ENCODE results near the gene VPS45. TPM values are rescaled to one million over a fixed set of nuclear protein-coding genes. Genes with fewer than 3 reads are reported as not detected.

The VPS45 gene
- polyA plus RNA-seq, 1 donor (not counting 4 experiments of a cell fraction or from before 2014, with no cell fraction given) = 40.0 TPM

DNA sequence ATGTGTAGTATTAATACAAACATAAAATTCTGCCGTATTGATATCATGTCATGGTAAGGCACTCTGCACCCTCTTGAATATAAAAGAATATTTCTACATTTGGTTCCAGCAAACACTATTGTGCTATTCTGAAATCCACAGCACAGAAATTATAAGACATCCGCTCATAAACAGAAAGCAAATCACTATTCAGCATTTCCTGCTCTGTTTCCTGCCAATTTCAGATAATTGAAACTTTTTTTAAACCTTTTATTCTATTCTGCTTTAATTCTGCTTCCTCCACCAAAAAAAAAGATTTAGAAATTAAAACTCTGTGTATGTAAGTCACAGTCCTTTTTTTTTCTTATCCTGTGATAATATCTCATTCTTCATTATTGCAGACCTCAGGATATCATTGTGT lies 42.5 kb downstream of the VPS45 start:
- dilution Hi-C loops (cut with MboI; ENCODE audit: extremely low pct_ligation_motif_present, low sequenced_read_pairs) = no loop called here
- FAIRE-seq = no peak

DNA sequence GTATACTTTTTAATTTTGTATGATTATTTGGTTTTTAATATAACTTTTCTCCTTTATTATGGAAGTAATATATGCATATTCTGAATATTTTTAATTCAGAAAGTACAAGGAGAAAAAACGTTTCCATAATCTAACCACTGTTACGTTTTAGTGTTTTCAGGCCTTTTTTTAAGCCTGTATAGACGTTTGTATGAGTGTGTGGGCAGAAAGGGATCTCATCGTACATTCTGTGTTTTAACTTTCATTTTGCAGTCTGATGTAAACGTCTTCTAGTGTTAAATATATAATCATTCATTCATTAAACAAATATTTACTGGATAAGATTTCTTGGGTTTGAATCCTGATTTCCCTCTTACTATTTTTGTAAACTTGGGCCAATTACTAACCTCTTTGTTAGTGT lies 44.1 kb downstream of the VPS45 start:
- no peak overlapping the region for H3K4me2 ChIP-seq (ENCODE audit: control insufficient read depth, extremely low read depth, insufficient read depth, low read depth, low read length)
- no peaks in the 10 kb centered on the region for H3K27me3 ChIP-seq (ENCODE audit: control insufficient read depth, extremely low read depth, insufficient read depth, low read length)
- FAIRE-seq (no peak), DNase-seq (ENCODE audit: low read depth, low spot score) (no peak)
- H3K9me1 ChIP-seq (ENCODE audit: control insufficient read depth, extremely low read depth, insufficient read depth, low read length) = no peaks in the 10 kb centered on the region
- H3K27ac ChIP-seq (ENCODE audit: control insufficient read depth, insufficient read depth, low read length) = no peak overlapping the region
- H3K36me3 ChIP-seq (ENCODE audit: control insufficient read depth in 2 of 2, extremely low read depth in 1 of 2, insufficient read depth in 2 of 2, low read length in 2 of 2) = peaks cover 0 to 4% of the 10 kb centered on the region in 2 experiments
- H3K9me3 ChIP-seq (ENCODE audit: control insufficient read depth, low read depth, low read length) = no peaks in the 10 kb centered on the region
- no peaks in the 10 kb centered on the region for H3K79me2 ChIP-seq (ENCODE audit: control insufficient read depth, insufficient read depth, low read length)
- dilution Hi-C loops (cut with MboI; ENCODE audit: extremely low pct_ligation_motif_present, low sequenced_read_pairs) = no loop called here
- no peak overlapping the region for H3K4me3 ChIP-seq (ENCODE audit: control insufficient read depth in 2 of 3, extremely low read depth in 1 of 3, insufficient read depth in 2 of 3, low read depth in 1 of 3, low read length in 3 of 3)
- TF ChIP-seq EZH2 (IDR thresholded peaks at IDR 0.05; ENCODE audit: low read length) = no peak
- TF ChIP-seq, protein P1, sequence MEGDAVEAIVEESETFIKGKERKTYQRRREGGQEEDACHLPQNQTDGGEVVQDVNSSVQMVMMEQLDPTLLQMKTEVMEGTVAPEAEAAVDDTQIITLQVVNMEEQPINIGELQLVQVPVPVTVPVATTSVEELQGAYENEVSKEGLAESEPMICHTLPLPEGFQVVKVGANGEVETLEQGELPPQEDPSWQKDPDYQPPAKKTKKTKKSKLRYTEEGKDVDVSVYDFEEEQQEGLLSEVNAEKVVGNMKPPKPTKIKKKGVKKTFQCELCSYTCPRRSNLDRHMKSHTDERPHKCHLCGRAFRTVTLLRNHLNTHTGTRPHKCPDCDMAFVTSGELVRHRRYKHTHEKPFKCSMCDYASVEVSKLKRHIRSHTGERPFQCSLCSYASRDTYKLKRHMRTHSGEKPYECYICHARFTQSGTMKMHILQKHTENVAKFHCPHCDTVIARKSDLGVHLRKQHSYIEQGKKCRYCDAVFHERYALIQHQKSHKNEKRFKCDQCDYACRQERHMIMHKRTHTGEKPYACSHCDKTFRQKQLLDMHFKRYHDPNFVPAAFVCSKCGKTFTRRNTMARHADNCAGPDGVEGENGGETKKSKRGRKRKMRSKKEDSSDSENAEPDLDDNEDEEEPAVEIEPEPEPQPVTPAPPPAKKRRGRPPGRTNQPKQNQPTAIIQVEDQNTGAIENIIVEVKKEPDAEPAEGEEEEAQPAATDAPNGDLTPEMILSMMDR (optimal IDR thresholded peaks at IDR 0.05 in 1 of 3, IDR thresholded peaks at IDR 0.05 in 1 of 3, conservative IDR thresholded peaks at IDR 0.05 in 1 of 3; ENCODE audit: extremely low read depth in 1 of 3, insufficient read depth in 2 of 3, low read length in 3 of 3) = no peak
- no peaks in the 10 kb centered on the region for H4K20me1 ChIP-seq (ENCODE audit: control insufficient read depth, extremely low read depth, insufficient read depth, low read length)
- H3K9ac ChIP-seq (ENCODE audit: control insufficient read depth, extremely low read depth, insufficient read depth, low read length) = no peak overlapping the region
- H3K4me1 ChIP-seq (ENCODE audit: control insufficient read depth, extremely low read depth, insufficient read depth, low read length) = no peaks in the 10 kb centered on the region
- H2AFZ ChIP-seq (ENCODE audit: control insufficient read depth, low read length) = no peak overlapping the region

More for the DNA sequence above, 42.5 kb downstream of the VPS45 start:
- Histone ChIP-seq H3K79me2 (ENCODE audit: control insufficient read depth, insufficient read depth, low read length) (no peaks in the 10 kb centered on the region), H3K4me2 (ENCODE audit: control insufficient read depth, extremely low read depth, insufficient read depth, low read depth, low read length) (no peak overlapping the region), H3K27ac (ENCODE audit: control insufficient read depth, insufficient read depth, low read length) (no peak overlapping the region), H2AFZ (ENCODE audit: control insufficient read depth, low read length) (no peak overlapping the region), H4K20me1 (ENCODE audit: control insufficient read depth, extremely low read depth, insufficient read depth, low read length) (no peaks in the 10 kb centered on the region), H3K9me3 (ENCODE audit: control insufficient read depth, low read depth, low read length) (no peaks in the 10 kb centered on the region), H3K4me1 (ENCODE audit: control insufficient read depth, extremely low read depth, insufficient read depth, low read length) (no peaks in the 10 kb centered on the region), H3K36me3 (ENCODE audit: control insufficient read depth in 2 of 2, extremely low read depth in 1 of 2, insufficient read depth in 2 of 2, low read length in 2 of 2) (peaks cover 0 to 4% of the 10 kb centered on the region in 2 experiments), H3K4me3 (ENCODE audit: control insufficient read depth in 2 of 3, extremely low read depth in 1 of 3, insufficient read depth in 2 of 3, low read depth in 1 of 3, low read length in 3 of 3) (no peak overlapping the region), H3K9ac (ENCODE audit: control insufficient read depth, extremely low read depth, insufficient read depth, low read length) (no peak overlapping the region), H3K27me3 (ENCODE audit: control insufficient read depth, extremely low read depth, insufficient read depth, low read length) (no peaks in the 10 kb centered on the region), H3K9me1 (ENCODE audit: control insufficient read depth, extremely low read depth, insufficient read depth, low read length) (no peaks in the 10 kb centered on the region)
- TF ChIP-seq, protein P1 (optimal IDR thresholded peaks at IDR 0.05 in 1 of 3, IDR thresholded peaks at IDR 0.05 in 1 of 3, conservative IDR thresholded peaks at IDR 0.05 in 1 of 3; ENCODE audit: extremely low read depth in 1 of 3, insufficient read depth in 2 of 3, low read length in 3 of 3) = no peak
- no peak for TF ChIP-seq EZH2 (IDR thresholded peaks at IDR 0.05; ENCODE audit: low read length)
- DNase-seq (ENCODE audit: low read depth, low spot score) = no peak
